ENCODE measurements around the gene PTPN23.

The PTPN23 gene

DNA sequence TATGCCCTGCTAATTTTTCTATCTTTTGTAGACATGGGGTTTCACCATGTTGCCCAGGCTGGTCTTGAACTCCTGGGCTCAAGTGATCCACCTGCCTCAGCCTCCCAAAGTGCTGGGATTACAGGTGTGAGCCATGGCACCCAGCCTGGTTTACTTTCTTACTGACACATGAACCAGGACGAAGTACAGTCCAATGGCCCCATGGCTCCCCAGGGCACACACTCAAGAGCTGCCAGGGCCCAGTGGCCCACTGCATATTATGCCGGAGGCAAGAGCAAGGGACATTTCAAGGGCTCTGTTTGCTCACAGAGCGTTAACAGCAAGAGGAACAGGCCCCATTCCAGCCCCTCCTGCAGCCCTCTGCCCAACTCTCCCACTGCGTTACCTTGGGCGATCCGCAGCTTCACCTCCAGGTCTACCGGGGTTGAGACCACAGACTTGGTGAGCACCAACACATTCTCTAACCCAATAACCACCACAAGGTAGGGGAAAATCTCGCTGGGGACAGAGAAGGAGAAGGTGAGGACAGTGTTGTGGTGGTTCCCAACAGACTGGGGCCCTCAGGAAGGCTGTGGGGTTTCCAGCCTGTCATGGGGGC lies 42.8 kb downstream of the PTPN23 start:
- Histone ChIP-seq H2AFZ (ENCODE audit: low read depth, low read length) (no peak overlapping the region), H2BK5ac (ENCODE audit: low read depth, low read length, poor library complexity, severe bottlenecking) (no peak overlapping the region), H3K4me3 (ENCODE audit: insufficient read depth in 1 of 2, low read depth in 1 of 2, low read length in 2 of 2) (no peak overlapping the region), H4K8ac (ENCODE audit: low read length) (no peak overlapping the region), H3K9ac (ENCODE audit: low read length) (no peak overlapping the region), H3K4me2 (ENCODE audit: low read length, poor library complexity, severe bottlenecking) (no peak overlapping the region), H2BK120ac (ENCODE audit: low read depth, low read length) (no peak overlapping the region), H3K4me1 (ENCODE audit: control insufficient read depth, insufficient read depth, low read depth, low read length) (peaks cover 26% of the 10 kb centered on the region), H3K27me3 (ENCODE audit: control insufficient read depth in 1 of 2, insufficient read depth in 1 of 2, low read length in 2 of 2) (no peaks in the 10 kb centered on the region), H3K14ac (ENCODE audit: low read length in 2 of 2) (no peak overlapping the region), H4K91ac (ENCODE audit: low read length) (no peak overlapping the region), H3K18ac (ENCODE audit: low read depth in 1 of 2, low read length in 2 of 2) (no peak overlapping the region), H2BK12ac (ENCODE audit: low read length in 2 of 2) (no peak overlapping the region), H3K36me3 (ENCODE audit: control insufficient read depth in 1 of 2, insufficient read depth in 2 of 2, low read depth in 1 of 2, low read length in 2 of 2) (peaks cover 75 to 89% of the 10 kb centered on the region in 2 experiments), H3K4ac (ENCODE audit: low read depth in 1 of 2, low read length in 2 of 2) (no peak overlapping the region), H3K27ac (ENCODE audit: low read length, poor library complexity, severe bottlenecking) (no peak overlapping the region), H2AK5ac (ENCODE audit: low read length, severe bottlenecking) (no peak overlapping the region), H3K9me3 (ENCODE audit: control insufficient read depth, low read length) (no peaks in the 10 kb centered on the region), H3K23ac (ENCODE audit: low read length in 2 of 2) (no peak overlapping the region), H2BK15ac (ENCODE audit: low read depth, poor library complexity, severe bottlenecking) (no peak overlapping the region), H3K79me1 (replicated peaks; ENCODE audit: low read length, poor library complexity, severe bottlenecking) (peaks cover 27% of the 10 kb centered on the region)
- DNase-seq = no peak
- 97% methylated on average over 3 of the region's 8 CpGs for WGBS

DNA sequence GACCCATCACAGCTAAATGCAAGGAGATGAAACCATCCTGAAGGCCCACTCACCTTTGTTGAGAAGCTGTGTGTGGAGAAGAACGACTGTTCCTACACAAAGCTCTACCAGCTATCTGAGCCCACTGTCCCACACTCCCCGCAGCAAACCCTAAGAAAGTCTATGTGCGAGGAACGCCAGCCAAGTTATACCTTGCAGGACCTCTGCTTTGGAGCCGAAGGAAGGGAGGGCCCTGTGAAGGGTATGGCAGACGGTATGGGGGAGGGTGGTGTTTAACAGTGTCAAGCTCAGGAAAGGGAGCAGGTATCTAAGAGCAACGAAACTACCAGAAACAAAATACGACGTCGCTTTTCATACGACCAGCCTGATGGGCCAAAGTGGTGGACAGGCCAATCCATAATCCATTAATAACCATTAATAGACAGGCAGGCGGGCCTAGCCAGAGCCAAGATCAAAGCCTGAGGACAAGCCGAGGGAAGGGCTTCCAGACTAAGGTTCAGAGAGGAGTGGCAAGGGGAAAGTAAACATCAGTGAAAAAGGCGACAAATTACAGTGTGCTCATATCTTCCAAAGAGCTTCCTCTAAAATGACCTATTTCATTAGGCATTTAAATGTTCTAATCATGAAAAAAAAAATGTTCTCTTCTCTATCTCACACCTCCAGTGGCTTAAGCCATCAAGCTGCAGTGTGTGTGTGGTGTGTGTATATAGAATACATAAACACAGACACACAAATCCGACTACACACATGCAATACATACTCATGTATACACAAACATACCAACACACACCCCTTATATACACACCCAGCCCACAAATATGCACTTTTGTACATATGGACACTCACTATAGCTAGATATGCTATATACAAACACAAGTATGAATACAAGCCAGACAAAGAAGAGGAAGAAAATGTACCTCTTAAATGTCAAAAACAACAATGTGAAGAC lies 43.9 kb downstream of the PTPN23 start:
- Histone ChIP-seq H2AFZ (ENCODE audit: low read depth, low read length) (no peak overlapping the region), H3K9ac (ENCODE audit: low read length) (no peak overlapping the region), H3K4me3 (ENCODE audit: insufficient read depth in 1 of 2, low read depth in 1 of 2, low read length in 2 of 2) (no peak overlapping the region), H2BK120ac (ENCODE audit: low read depth, low read length) (no peak overlapping the region), H3K79me1 (replicated peaks; ENCODE audit: low read length, poor library complexity, severe bottlenecking) (peaks cover 24% of the 10 kb centered on the region), H2BK5ac (ENCODE audit: low read depth, low read length, poor library complexity, severe bottlenecking) (no peak overlapping the region), H4K91ac (ENCODE audit: low read length) (no peak overlapping the region), H2BK12ac (ENCODE audit: low read length in 2 of 2) (no peak overlapping the region), H3K14ac (ENCODE audit: low read length in 2 of 2) (no peak overlapping the region), H3K9me3 (ENCODE audit: control insufficient read depth, low read length) (no peaks in the 10 kb centered on the region), H2AK5ac (ENCODE audit: low read length, severe bottlenecking) (no peak overlapping the region), H3K27ac (ENCODE audit: low read length, poor library complexity, severe bottlenecking) (no peak overlapping the region), H3K27me3 (ENCODE audit: control insufficient read depth in 1 of 2, insufficient read depth in 1 of 2, low read length in 2 of 2) (no peaks in the 10 kb centered on the region), H4K8ac (ENCODE audit: low read length) (no peak overlapping the region), H3K36me3 (ENCODE audit: control insufficient read depth in 1 of 2, insufficient read depth in 2 of 2, low read depth in 1 of 2, low read length in 2 of 2) (peaks cover 74 to 85% of the 10 kb centered on the region in 2 experiments), H3K23ac (ENCODE audit: low read length in 2 of 2) (no peak overlapping the region), H2BK15ac (ENCODE audit: low read depth, poor library complexity, severe bottlenecking) (no peak overlapping the region), H3K4me1 (ENCODE audit: control insufficient read depth, insufficient read depth, low read depth, low read length) (peaks cover 15% of the 10 kb centered on the region), H3K4me2 (ENCODE audit: low read length, poor library complexity, severe bottlenecking) (no peak overlapping the region), H3K4ac (ENCODE audit: low read depth in 1 of 2, low read length in 2 of 2) (no peak overlapping the region), H3K18ac (ENCODE audit: low read depth in 1 of 2, low read length in 2 of 2) (peak overlapping the region in 1 of 2 experiments; percentile 49)
- DNase-seq = peak; percentile 41
- WGBS = 93% methylated on average over 13 of the region's 15 CpGs

DNA sequence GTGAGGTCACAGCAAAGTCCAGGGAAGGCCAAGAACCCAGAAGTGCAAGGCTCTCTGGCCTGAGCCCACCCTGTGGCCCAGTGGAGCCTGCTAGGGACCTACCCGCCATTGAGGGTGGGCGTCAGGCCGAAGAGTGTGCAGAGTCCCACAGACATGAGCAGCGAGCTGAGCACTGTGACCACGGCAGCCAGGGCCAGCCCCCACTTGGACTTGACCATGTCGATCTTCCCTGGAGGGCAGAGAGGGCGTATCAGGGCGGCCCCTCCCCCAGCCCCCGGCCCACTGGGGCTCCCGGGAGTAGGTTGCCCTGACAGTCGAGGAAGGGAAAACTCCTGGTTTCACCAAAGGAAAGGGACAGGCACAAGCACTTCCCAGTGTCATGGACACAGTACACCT lies 44.6 kb downstream of the PTPN23 start:
- Histone ChIP-seq H2AFZ (ENCODE audit: low read depth, low read length) (no peak overlapping the region), H2BK5ac (ENCODE audit: low read depth, low read length, poor library complexity, severe bottlenecking) (no peak overlapping the region), H2BK12ac (ENCODE audit: low read length in 2 of 2) (no peak overlapping the region), H3K36me3 (ENCODE audit: control insufficient read depth in 1 of 2, insufficient read depth in 2 of 2, low read depth in 1 of 2, low read length in 2 of 2) (peaks cover 74 to 79% of the 10 kb centered on the region in 2 experiments), H2BK120ac (ENCODE audit: low read depth, low read length) (no peak overlapping the region), H3K9ac (ENCODE audit: low read length) (no peak overlapping the region), H3K18ac (ENCODE audit: low read depth in 1 of 2, low read length in 2 of 2) (peak overlapping the region in 1 of 2 experiments; percentile 49), H2BK15ac (ENCODE audit: low read depth, poor library complexity, severe bottlenecking) (no peak overlapping the region), H2AK5ac (ENCODE audit: low read length, severe bottlenecking) (no peak overlapping the region), H3K9me3 (ENCODE audit: control insufficient read depth, low read length) (no peaks in the 10 kb centered on the region), H3K27ac (ENCODE audit: low read length, poor library complexity, severe bottlenecking) (no peak overlapping the region), H3K23ac (ENCODE audit: low read length in 2 of 2) (no peak overlapping the region), H3K4me1 (ENCODE audit: control insufficient read depth, insufficient read depth, low read depth, low read length) (peaks cover 14% of the 10 kb centered on the region), H3K4me2 (ENCODE audit: low read length, poor library complexity, severe bottlenecking) (no peak overlapping the region), H4K8ac (ENCODE audit: low read length) (no peak overlapping the region), H3K79me1 (replicated peaks; ENCODE audit: low read length, poor library complexity, severe bottlenecking) (peaks cover 24% of the 10 kb centered on the region), H3K4ac (ENCODE audit: low read depth in 1 of 2, low read length in 2 of 2) (no peak overlapping the region), H3K27me3 (ENCODE audit: control insufficient read depth in 1 of 2, insufficient read depth in 1 of 2, low read length in 2 of 2) (no peaks in the 10 kb centered on the region), H4K91ac (ENCODE audit: low read length) (no peak overlapping the region), H3K14ac (ENCODE audit: low read length in 2 of 2) (no peak overlapping the region), H3K4me3 (ENCODE audit: insufficient read depth in 1 of 2, low read depth in 1 of 2, low read length in 2 of 2) (no peak overlapping the region)
- no peak for DNase-seq
- 91% methylated on average over 11 of the region's 11 CpGs for WGBS

GRCh38 chr3:47425959-47426358 lies 45.1 kb downstream of the PTPN23 start:
- H3K27ac ChIP-seq (ENCODE audit: low read length, poor library complexity, severe bottlenecking) = no peak overlapping the region
- no peak overlapping the region for H3K4me2 ChIP-seq (ENCODE audit: low read length, poor library complexity, severe bottlenecking)
- no peak overlapping the region for H3K23ac ChIP-seq (ENCODE audit: low read length in 2 of 2)
- WGBS = 99% methylated on average over 9 of the region's 9 CpGs
- no peak overlapping the region for H2BK120ac ChIP-seq (ENCODE audit: low read depth, low read length)
- no peak overlapping the region for H2AK5ac ChIP-seq (ENCODE audit: low read length, severe bottlenecking)
- H3K14ac ChIP-seq (ENCODE audit: low read length in 2 of 2) = no peak overlapping the region
- no peak overlapping the region for H4K8ac ChIP-seq (ENCODE audit: low read length)
- peaks cover 8% of the 10 kb centered on the region for H3K4me1 ChIP-seq (ENCODE audit: control insufficient read depth, insufficient read depth, low read depth, low read length)
- no peak overlapping the region for H2BK15ac ChIP-seq (ENCODE audit: low read depth, poor library complexity, severe bottlenecking)
- H2BK5ac ChIP-seq (ENCODE audit: low read depth, low read length, poor library complexity, severe bottlenecking) = no peak overlapping the region
- H3K18ac ChIP-seq (ENCODE audit: low read depth in 1 of 2, low read length in 2 of 2) = no peak overlapping the region
- H3K27me3 ChIP-seq (ENCODE audit: control insufficient read depth in 1 of 2, insufficient read depth in 1 of 2, low read length in 2 of 2) = no peaks in the 10 kb centered on the region
- H4K91ac ChIP-seq (ENCODE audit: low read length) = no peak overlapping the region
- no peak overlapping the region for H3K4ac ChIP-seq (ENCODE audit: low read depth in 1 of 2, low read length in 2 of 2)
- no peak for DNase-seq
- H2BK12ac ChIP-seq (ENCODE audit: low read length in 2 of 2) = no peak overlapping the region
- H3K79me1 ChIP-seq (replicated peaks; ENCODE audit: low read length, poor library complexity, severe bottlenecking) = peaks cover 26% of the 10 kb centered on the region
- no peak overlapping the region for H3K9ac ChIP-seq (ENCODE audit: low read length)
- H2AFZ ChIP-seq (ENCODE audit: low read depth, low read length) = no peak overlapping the region
- peaks cover 76 to 79% of the 10 kb centered on the region in 2 experiments for H3K36me3 ChIP-seq (ENCODE audit: control insufficient read depth in 1 of 2, insufficient read depth in 2 of 2, low read depth in 1 of 2, low read length in 2 of 2)
- H3K9me3 ChIP-seq (ENCODE audit: control insufficient read depth, low read length) = no peaks in the 10 kb centered on the region
- no peak overlapping the region for H3K4me3 ChIP-seq (ENCODE audit: insufficient read depth in 1 of 2, low read depth in 1 of 2, low read length in 2 of 2)

Measured in mesenchymal stem cell (in vitro differentiated cells and primary cell).